CD4-positive, alpha-beta T cell treated with Interferon alpha-2 for 1 hour (primary cell): Measurements from ENCODE around the gene TWF2.

Experiments used
- DNase-seq, 2 donors: peaks; one replicate each; pipeline ENCODE4 v3.0.0-alpha.2; 2020 to 2022

Gene TWF2

DNA sequence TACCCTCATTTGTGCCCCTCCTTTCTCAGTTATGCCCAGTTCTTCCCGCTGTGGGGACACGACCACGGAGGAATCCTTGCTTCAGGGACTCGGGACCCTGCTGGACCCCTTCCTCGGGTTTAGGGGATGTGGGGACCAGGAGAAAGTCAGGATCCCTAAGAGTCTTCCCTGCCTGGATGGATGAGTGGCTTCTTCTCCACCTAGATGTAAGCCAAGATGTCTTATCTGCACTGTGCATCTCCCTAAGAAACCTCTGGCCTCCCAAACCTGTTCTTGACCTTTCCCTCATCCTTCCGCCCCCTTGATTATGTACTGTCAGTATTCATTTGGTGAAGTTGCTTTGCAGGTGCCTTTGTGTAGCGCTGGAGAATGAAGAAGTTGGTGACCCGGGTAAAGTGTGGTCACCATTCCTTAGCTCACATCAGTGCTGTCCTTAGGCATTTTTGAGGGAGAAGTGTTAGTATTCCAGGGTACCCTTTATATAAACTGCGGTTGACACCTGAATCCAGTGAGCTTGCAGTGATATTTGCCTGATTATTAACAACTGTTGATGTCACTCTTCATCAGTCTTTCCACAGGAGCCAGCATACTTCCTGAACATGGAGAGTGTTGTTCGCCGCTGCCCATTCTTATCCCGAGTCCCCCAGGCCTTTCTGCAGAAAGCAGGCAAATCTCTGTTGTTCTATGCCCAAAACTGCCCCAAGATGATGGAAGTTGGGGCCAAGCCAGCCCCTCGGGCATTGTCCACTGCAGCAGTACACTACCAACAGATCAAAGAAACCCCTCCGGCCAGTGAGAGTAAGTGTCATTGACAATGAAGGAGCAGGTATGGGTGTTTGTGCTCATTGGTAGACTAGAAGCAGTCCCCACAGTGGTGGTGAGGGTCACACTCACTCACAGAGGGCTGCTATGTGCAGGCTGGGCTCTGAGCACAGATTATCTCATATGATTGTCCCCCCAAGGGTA lies 40.0 kb downstream of the TWF2 start:
- no peak for DNase-seq

DNA sequence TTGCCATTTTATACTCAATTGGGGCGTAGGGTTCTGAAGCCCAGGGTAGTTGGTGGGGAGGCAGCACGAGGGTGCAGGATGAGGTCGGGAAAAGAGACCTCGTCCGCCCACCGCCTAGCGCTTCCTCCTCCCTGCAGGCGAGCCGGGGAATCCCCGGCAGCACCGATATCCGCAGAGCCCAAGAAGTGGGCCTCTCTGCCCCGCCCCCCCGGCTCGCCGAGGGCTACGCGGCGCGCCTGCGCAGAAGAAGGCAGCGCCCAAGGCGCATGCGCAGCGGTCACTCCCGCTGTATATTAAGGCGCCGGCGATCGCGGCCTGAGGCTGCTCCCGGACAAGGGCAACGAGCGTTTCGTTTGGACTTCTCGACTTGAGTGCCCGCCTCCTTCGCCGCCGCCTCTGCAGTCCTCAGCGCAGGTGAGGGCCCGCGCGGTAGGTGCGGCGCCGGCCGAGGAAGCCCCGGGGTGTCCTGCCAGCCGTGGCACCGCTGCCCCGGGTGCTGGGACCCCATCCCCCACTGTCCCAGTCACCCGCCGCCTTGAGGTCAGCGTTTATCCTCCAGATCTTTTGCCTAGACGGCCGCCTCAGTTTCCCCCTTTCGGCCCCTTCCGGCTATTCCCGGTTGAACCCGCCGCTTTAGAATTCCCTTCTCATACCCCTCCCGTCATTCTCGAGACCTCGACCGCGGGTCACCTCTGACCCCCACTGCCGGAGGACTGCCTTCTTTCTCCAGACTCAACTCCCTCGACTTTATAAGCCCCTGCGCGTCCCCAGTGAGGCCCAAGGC lies 40.9 kb downstream of the TWF2 start, which contains the start of gene ALAS1:
Gene ALAS1, plus strand, starts transcription at position 319 of the 784 bp plus-strand sequence. CDS start 1,082 bp downstream, outside the sequence.
- DNase-seq, result peak; percentile 93 to 95

DNA sequence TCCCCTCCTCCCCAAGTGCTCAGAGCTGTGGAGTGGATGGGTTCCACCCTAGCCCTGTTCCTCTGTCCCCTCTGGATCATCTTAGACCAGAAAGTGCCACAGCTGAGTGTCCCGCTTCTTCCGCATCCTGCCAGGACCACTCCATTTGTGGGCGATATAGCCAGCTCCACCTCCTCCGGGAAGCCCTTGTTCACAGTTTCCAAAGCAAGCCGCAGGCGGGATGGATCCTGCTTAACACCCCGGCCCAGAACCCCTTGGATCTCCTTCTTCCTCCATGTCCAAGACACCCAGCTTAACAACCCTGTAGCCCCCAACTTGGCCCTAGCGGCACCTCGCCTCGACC lies 41.5 kb downstream of the TWF2 start:
- DNase-seq, result no peak

DNA sequence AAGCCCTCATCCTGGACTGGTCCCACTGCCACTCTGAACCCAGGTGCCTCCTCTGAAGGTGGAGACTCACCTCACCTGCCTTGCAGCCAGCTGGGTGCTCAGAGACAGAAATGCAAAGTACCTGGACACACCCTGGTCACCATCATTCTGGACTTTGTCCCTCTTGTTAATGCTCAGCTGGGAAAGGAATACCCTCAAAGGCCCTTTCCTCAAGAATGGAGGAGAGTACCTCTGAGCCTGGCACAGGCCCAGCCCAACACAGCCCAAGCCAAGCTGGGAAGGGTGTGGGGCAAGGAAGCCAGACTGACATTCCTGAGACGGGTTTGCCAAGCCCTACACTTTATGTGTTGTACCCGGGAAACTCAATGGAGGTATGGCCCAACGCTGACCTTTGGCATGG lies 42.0 kb downstream of the TWF2 start:
- no peak for DNase-seq

DNA sequence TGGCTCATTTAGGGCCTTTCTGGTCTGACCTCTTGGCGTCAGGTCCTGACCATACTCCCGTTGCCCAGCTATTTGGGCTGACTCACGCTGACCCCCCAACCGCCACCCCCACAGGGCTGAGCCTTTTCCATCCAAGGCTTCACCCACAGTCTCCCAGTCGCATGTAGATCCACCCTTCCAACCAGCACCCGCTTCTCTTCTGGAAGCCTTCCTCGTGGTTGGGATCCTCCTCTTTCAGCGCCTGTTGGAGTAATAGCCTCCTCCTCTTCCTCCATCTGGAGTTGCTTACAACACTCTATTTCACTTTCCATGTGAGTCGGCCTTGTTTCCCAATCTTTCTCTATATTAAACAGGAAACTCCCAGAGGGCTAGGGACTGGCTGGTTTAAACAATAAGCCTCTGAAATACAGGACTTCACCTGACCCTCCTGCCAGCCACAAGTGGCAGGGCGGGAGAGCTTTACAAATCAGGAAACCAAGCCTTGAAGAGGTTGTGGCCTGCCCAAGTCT lies 43.1 kb downstream of the TWF2 start:
- peak in 1 of 2 donors; percentile 13 for DNase-seq

DNA sequence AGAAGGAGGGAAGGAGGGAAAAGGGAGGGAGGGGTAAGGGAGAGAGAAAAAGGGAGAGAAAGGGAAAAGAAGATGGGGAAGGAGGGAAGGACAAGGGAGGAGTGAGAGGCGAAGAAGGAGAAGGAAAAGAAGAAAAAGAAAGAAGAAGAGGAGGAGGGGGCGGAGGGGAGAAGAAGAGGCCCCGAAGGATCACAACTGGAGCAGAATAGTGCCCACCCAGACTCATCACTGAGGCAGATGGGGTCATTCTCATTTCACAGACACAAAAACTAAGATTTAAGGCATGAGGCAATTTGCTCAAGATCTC lies 43.7 kb downstream of the TWF2 start:
- DNase-seq, result no peak

DNA sequence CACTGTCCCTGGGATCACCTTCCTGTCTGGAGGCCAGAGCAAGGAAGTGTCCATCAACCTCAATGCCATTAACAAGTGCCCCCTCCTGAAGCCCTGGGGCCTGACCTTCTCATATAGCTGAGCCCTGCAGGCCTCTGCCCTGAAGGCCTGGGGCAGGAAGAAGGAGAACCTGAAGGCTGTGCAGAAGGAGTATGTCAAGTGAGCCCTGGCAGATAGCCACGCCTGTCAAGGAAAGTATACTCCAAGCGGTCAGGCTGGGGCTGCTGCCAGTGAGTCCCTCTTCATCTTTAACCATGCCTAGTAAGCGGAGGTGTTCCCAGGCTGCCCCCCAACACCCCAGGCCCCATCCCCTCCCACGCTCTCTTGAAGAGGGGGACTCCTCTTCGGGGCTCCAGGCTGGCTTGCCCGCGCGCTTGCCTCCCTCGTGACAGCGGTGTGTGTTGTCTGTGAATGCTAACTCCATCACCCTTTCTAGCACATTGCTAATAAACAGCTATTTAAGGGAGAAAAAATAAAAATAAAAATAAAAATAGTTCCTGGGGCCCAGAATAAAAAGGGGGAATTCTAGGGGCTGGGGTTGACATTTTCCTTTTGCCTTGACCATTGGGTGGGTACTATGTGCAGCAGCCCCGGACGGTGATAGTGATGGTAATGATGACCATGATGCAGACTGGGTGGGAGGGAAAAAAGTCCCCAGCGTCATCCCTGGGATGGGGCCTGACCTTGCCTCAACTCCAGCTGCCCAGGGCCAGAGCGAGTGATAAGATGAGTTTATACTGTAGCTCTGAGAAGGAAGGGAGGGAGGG lies 44.3 kb downstream of the TWF2 start:
- no peak for DNase-seq

DNA sequence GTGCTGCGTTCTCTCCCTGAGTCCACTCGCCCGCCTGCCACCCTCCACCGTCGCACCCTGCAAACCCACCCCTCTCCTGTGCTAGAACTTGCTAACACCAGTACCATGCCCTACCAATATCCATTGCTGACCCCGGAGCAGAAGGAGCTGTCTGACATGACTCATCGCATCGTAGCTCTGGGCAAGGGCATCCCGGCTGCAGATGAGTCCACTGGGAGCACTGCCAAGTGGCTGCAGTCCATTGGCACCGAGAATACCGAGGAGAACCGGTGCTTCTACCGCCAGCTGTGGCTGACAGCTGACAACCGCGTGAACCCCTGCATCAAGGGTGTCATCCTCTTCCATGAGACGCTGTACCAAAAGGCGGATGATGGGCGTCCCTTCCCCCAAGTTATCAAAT lies 45.9 kb downstream of the TWF2 start:
- DNase-seq, result no peak

DNA sequence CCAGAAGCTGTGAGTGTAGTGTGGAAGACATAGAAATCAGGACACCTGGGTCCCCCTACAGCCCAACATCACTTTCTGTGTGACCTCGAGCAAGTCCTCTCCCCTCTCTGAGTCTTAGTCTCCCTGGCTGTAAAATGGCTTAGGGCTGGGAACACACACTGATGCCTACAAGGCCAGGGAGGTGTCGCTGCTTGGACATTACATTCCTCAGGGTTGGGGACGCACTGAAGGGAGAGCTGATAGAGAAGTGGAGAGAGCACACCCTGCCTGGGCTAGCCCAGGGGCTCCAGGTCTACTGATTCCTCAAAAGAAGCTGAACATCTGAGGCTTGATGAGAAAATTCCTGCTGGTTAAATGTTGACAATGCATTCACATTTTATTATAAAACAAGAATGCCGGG lies 47.3 kb downstream of the TWF2 start:
- no peak for DNase-seq

DNA sequence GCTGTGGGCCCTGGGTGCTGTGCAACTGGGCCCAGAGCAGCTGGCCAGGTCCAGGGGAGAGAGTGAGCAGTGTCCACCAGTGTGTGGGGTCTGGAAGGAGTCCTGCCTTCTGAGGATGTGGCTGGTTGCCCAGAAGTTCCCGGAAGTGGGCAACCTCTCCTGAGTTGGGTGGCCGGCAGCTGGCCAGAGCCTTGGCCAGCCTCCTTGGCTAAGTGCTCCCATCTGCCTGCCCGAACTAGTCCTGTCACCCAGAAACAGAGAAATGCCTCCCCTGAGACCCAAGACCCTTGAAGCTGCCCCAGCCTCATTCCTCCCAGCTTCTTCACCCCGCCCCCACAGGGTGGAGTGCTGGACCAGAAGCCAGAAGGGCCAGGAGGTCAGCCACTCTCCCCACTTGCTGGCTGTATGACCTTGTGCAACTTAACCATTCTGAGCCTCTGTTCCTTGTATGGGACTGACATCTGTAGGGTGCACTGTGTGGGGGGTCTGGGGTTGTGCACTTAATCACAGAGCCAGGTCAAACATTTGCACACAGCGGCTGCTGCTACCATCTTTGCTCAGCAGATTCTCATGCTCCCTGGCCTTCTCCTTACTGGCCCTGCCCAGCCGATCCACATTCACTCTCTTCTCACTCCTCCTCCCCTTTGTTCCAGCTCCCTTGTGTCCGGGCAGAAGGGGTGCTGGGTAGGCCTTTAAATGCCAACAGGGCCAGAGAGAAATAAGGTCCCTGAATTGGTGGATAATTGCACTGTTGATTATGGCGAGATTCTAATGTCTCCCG lies 48.5 kb downstream of the TWF2 start:
- no peak for DNase-seq

DNA sequence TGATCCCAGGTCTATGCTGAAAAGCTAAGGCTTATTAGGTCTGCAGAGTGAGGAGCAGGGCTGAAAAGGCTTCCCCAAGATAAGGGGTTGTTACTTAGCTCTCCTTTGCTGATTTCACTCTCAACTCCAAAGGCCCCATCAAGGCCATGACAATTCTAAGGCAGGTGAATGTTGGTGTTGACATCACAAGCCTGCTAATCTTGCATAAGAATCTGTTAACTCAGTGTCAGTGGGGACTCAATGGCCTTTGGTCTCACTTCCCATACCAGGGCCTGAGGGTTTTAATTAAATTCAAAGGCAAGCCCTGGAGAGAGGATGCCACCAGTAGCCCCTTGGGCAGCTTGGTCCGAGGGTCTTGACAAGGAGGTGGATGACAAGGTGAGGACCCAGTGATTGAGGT lies 50.4 kb downstream of the TWF2 start:
- no peak for DNase-seq

DNA sequence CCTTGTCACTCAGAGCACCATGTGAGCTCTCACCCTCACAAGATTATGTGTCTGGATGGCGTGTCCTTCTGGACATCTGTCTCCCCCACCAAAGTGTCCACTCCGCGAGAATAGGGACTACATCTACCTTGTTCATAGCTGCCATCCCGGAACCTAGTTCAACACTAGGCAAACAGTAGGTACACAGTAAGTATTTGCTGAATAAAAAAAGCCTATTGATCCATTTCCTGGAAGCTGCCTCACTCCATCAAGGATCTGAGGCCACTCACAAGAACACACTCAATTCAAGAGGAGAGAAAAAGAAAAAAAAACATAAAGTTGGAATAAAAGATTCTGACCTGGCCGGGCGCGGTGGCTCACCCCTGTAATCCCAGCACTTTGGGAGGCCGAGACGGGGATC lies 52.2 kb downstream of the TWF2 start:
- no peak for DNase-seq

DNA sequence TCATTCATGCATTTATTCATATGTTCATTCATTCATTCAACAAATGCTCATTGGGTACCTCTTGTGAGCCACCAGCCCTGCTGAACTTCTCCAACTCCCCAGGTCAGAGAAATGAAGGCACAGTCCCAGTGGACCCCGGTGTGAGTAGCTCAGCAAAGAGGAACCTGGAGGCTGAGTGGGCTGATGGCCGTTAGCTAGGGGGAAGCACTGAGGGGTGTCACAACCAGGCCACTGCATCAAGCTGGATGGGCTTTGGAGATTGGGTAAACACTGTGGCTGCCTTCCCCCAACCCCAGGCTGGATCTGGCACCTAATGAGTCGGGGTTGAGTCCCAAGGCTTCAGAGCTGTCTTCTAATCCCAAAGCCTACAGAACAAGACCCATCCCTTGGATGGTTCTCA lies 53.1 kb downstream of the TWF2 start:
- DNase-seq, result no peak

DNA sequence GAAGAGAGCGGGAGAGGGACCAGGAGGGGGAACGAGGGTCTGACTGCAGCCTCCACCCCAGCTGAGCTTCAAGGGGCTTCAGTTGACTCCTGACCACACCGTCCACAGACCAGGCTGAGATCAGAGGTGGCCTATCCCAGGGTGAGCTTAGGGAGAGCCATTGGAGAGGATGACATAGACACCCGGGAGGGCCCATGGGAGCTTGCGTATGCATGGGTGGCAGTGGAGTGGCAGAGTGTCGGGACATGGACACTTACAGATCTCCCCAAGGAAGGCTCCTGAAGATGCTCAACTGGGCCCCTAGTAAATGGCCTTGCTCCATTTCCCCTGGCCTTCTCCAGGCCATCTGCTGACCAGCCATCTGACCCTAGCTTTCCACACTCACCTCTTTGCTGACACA lies 53.6 kb downstream of the TWF2 start:
- no peak for DNase-seq

DNA sequence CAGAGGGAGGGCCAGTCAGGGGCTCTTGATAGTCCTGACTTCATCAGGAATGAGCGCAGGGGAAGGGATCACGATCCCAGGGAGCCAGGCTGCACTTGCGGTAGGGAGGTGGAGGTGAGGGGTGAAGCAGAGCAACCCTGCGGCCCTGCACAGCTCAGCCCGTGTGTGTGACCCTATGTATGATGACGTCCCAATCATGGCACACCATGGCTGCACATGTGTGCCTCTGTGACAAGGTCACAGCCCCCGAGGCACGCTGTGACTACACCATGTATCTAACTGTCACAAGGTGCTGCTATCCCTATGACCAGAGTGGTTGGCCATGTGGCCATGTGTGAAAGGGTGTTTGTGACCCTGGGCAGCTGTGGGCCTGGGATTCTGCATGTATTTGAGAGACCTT lies 54.3 kb downstream of the TWF2 start:
- DNase-seq, result no peak

DNA sequence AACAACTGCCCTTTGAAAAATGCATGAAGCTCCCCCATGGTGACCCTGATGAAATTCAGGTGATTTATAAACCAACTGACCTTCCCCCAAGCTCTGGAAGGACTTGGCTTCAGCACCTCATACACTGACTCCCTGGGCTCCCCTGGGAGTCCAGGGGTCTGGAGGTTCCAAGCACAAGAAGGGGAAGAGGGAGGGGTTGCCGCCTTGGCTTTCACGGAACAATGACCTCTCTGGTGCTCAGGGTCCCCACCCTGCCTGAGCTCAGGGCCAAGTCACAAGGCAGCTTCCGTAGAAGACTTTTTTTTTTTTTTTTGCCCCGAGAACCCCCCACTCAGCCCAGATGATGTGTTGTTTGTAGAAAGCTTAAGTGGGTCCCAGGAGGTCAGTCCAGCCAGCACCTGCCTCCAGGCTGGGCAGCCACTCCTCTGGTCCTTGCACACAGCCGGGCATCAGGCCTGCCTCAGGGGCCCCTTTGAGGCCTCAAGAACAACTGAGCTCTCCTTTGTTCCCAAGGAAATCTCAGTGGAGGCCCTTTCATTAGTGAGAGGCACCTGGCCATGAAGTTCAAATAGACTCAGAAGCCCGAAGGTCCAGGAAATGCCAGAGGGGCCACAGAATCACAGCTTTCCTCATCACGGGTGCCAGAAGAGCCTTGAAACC lies 55.0 kb downstream of the TWF2 start:
- DNase-seq, result no peak

DNA sequence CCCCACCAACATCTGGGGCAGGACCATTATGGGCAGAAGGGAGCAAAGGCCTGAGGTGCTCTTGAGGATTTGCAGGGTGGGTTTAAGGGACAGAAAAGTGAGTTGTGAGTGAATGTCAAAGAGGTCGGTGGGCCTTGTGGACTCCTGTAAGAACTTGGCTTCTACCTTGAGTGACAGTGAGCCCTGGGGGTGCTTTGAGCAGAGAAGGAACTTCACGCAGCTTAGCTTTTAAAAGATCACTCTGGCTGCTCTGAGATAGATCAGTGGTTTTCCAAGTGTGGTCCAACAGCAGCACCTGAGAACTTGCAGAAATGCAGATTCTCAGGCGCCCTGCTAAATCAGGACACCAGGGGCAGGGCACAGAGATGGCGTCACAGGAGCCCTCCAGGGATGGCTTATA lies 56.3 kb downstream of the TWF2 start:
- no peak for DNase-seq

DNA sequence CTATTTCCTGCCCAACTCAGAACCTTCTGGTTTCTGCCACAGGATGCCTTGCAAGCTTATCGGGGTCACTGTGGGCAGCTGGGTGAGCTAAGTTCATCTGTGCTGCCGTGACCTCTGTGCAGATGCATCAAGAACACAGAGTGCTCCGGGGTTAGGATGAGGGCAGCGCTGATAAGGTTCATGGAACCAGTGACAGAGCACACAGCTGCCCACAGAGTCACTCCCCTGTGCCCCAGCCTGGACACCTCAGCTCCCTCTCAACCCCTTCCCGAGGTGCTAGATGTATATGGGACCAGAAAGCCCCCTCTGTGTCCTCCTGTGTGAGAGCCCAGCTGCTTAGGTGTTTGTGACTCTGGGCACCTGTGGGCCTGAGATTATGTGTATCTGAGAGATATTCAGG lies 56.8 kb downstream of the TWF2 start:
- no peak for DNase-seq

DNA sequence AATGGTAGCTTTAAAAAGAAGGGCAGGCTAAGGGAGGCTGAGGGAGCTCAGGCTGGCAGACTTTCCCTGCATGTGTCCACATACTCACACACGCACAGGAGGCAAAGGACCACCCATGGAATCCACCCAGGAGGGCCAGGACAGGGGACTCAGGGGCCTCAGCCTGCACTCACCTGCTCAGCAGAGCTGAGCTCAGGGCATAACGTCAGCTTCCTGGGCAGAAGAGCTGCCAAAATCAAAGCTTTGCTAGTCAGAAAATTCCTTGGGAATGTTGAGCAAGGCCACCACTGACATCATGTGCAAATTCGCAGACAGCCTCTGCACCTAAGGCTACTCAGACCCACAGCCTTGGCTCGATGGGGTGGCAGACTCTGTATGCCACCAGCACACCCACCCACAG lies 57.4 kb downstream of the TWF2 start:
- DNase-seq, result no peak
